OCI-LY7 (cell line): ENCODE results near the gene GPRC5C. TPM values are rescaled to one million over a fixed set of nuclear protein-coding genes. Genes with fewer than 3 reads are reported as not detected.

Experiments used
- BruUV-seq: library from RNA; stranded (reverse); fragments of 400-500 nt; replicated peaks from 2 replicates; lab custom pipeline; 2021; lab: Mats Ljungman, UMichigan
- CTCF ChIA-PET: fragments of 300-600 bp; sonication (Branson Sonifier 250); formaldehyde crosslinking; loops from one replicate; lab custom pipeline; 2022; ENCODE audit warnings: antibody characterized with exemption; ENCODE audit not compliant: unreplicated experiment; lab: Charles Lee
- POLR2A ChIA-PET: fragments of 300-600 bp; sonication (Branson Sonifier 250); formaldehyde crosslinking; loops from one replicate; lab custom pipeline; 2022; ENCODE audit warnings: antibody characterized with exemption; lab: Charles Lee
- DNase-seq: peaks from one replicate; pipeline ENCODE4 v3.0.0-alpha.2; 2015; ENCODE audit warnings: low spot score
- H2AFZ ChIP-seq: fragments of 200-600 bp; sonication (generic), shearing (Covaris generic); 2 replicates; pipeline ENCODE4 v1.6.1; 2014; ENCODE audit warnings: mild to moderate bottlenecking, antibody characterized with exemption, low read length, moderate library complexity
- H3K27ac ChIP-seq: fragments of 200-600 bp; sonication (generic); 2 replicates; pipeline ENCODE4 v1.5.1; 2014; ENCODE audit warnings: mixed run types, low read depth, mild to moderate bottlenecking, moderate library complexity, low read length, inconsistent platforms; ENCODE audit not compliant: poor library complexity, severe bottlenecking
- H3K36me3 ChIP-seq: fragments of 200-600 bp; sonication (generic); 2 replicates; pipeline ENCODE4 v1.6.1; 2014; ENCODE audit warnings: mild to moderate bottlenecking, antibody characterized with exemption, low read length, moderate library complexity, mixed read lengths; ENCODE audit not compliant: insufficient read depth
- H3K4me1 ChIP-seq: fragments of 200-600 bp; sonication (generic); 2 replicates; pipeline ENCODE4 v1.5.1; 2014; ENCODE audit warnings: mild to moderate bottlenecking, low read length; ENCODE audit not compliant: insufficient read depth, poor library complexity, severe bottlenecking
- H3K4me2 ChIP-seq: fragments of 200-600 bp; sonication (generic); 2 replicates; pipeline ENCODE4 v1.6.1; 2014; ENCODE audit warnings: mild to moderate bottlenecking, low read length
- H3K4me3 ChIP-seq: fragments of 200-600 bp; sonication (generic); 2 replicates; pipeline ENCODE4 v1.5.1; 2014; ENCODE audit warnings: mild to moderate bottlenecking, low read depth, low read length; ENCODE audit not compliant: poor library complexity, severe bottlenecking
- H3K79me2 ChIP-seq: fragments of 200-600 bp; sonication (generic); 2 replicates; pipeline ENCODE4 v1.6.1; 2016; ENCODE audit warnings: low read depth, mild to moderate bottlenecking, low read length, moderate library complexity, mixed read lengths; ENCODE audit not compliant: insufficient read depth
- H3K9me2 ChIP-seq: fragments of 200-600 bp; sonication (generic); 2 replicates; pipeline ENCODE4 v1.6.1; 2016; ENCODE audit warnings: mild to moderate bottlenecking, low read length, mixed read lengths; ENCODE audit not compliant: insufficient read depth
- H3K9me3 ChIP-seq: fragments of 200-600 bp; sonication (generic); 2 replicates; pipeline ENCODE4 v1.6.1; 2014; ENCODE audit warnings: mild to moderate bottlenecking, mixed run types, low read length, mixed read lengths
- H4K20me1 ChIP-seq: fragments of 200-600 bp; sonication (generic); 2 replicates; pipeline ENCODE4 v1.6.1; 2014; ENCODE audit warnings: mild to moderate bottlenecking, antibody characterized with exemption, low read length, moderate library complexity, mixed read lengths; ENCODE audit not compliant: insufficient read depth
- EZH2phosphoT487 ChIP-seq: fragments of 200-600 bp; sonication (generic); IDR thresholded peaks from 2 replicates; pipeline ENCODE4 v1.6.1; 2018; ENCODE audit warnings: low read depth, borderline replicate concordance, mild to moderate bottlenecking, mixed run types, antibody characterized with exemption, low read length, moderate library complexity, mixed read lengths
- intact Hi-C: fragments of 100-400 bp; cut with micrococcal nuclease; formaldehyde crosslinking; loops from one replicate; pipeline ENCODE4 v1.10.0; 2022; ENCODE audit not compliant: unreplicated experiment
- total RNA-seq, 2 experiments: library from RNA; depleted of rRNA in 1 of 2; stranded (reverse); fragments of >200 nt in 1 of 2; shearing (Covaris generic) in 1 of 2; gene quantifications; 2 replicates each; pipeline ENCODE4 v1.2.3, GENCODE V29; 2014 to 2022
- TF ChIP-seq, protein P1 (sequence below): fragments of 200-600 bp; sonication (generic); conservative IDR thresholded peaks from 2 replicates; pipeline ENCODE4 v1.5.1; 2014; ENCODE audit warnings: mild to moderate bottlenecking, antibody characterized with exemption, low read length, moderate library complexity, mixed read lengths

The GPRC5C gene
- total RNA-seq, 2 experiments from 2014 or later: 1.1 to 19.5 TPM

DNA sequence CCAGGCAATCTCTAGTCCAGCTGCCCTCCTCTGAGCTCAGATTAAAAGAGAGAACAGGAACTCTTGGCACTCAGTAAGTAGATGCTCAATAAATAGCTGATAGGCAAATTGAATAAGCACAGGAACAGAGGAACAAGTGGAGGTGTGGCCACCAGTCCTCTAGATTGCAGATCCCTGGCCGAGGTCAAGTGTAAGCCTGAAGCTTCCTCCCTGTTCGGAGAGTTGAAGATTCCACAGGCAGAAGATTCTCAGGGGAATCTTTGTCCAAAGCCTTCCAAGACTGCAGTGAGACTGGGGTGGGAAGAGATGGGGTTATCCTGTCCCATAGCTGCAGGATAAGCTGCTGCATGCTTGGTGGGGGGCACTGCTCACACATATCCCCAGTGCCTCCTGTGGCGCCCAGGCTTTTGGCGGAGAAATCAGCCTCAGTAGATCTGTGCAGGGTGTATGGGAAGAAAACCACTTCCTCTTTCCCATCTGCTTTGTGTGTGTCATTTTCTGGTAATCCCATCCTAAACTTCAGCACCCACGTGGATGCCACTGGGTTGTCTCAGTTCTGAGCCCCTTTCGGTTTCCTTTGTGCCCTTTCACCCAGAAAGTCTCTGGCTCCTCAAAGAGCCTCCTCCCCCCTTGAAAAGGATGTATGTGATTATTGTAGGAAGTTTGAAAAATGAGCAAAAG, 46.7 kb downstream of the GPRC5C start:
- Histone ChIP-seq H3K27ac (no peak overlapping the region), H4K20me1 (no peaks in the 10 kb centered on the region), H3K4me2 (peak overlapping the region; percentile 38), H3K9me2 (no peaks in the 10 kb centered on the region), H3K4me1 (peaks cover 34% of the 10 kb centered on the region), H2AFZ (peak overlapping the region; percentile 1; the same call in 1 of the 2 replicates), H3K9me3 (peaks cover 17% of the 10 kb centered on the region), H3K36me3 (peaks cover 22% of the 10 kb centered on the region), H3K4me3 (no peak overlapping the region), H3K79me2 (no peaks in the 10 kb centered on the region)
- no peak for TF ChIP-seq EZH2phosphoT487
- TF ChIP-seq, protein P1, sequence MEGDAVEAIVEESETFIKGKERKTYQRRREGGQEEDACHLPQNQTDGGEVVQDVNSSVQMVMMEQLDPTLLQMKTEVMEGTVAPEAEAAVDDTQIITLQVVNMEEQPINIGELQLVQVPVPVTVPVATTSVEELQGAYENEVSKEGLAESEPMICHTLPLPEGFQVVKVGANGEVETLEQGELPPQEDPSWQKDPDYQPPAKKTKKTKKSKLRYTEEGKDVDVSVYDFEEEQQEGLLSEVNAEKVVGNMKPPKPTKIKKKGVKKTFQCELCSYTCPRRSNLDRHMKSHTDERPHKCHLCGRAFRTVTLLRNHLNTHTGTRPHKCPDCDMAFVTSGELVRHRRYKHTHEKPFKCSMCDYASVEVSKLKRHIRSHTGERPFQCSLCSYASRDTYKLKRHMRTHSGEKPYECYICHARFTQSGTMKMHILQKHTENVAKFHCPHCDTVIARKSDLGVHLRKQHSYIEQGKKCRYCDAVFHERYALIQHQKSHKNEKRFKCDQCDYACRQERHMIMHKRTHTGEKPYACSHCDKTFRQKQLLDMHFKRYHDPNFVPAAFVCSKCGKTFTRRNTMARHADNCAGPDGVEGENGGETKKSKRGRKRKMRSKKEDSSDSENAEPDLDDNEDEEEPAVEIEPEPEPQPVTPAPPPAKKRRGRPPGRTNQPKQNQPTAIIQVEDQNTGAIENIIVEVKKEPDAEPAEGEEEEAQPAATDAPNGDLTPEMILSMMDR: no peak
- peak; percentile 40 for DNase-seq
- CTCF ChIA-PET: no interaction called here
- no TSS peak for BruUV-seq
- intact Hi-C loops: no loop called here
- POLR2A ChIA-PET: interaction anchor here (0.8 to 1.2 kb wide), 3 partner anchors 12 to 99 kb away, joined by 3 to 4 read pairs (median 3); partner anchors contain the start of gene CD300A

DNA sequence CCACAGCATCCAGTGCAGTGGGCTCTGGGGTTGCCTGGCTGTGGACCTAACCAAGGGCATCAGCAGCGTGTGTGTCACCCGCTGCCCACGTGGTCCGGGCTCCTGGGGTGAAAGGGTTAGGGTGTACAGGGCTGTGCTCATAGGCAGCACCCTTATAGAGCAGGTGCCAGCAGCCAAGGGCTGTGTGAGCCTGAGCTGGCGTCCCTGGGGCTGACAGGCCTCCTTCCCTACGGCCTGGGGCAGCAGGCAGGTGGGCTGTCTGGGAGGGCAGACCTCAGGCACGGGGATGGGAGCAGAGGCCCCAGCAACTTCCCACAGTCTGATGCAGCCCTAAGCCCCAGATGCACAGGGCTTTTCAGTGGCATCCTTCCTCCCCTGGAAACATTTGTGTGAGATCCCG, 48.4 kb downstream of the GPRC5C start:
- H3K9me2 ChIP-seq: no peaks in the 10 kb centered on the region
- TF ChIP-seq, protein P1: no peak
- CTCF ChIA-PET: interaction anchor here (0.6 kb wide), 1 partner anchor 77 kb away, joined by 9 read pairs; no protein-coding TSS in a partner anchor
- no peak overlapping the region for H3K4me3 ChIP-seq
- H2AFZ ChIP-seq: no peak overlapping the region
- no peak overlapping the region for H3K4me2 ChIP-seq
- peaks cover 10% of the 10 kb centered on the region for H3K9me3 ChIP-seq
- H3K36me3 ChIP-seq: peaks cover 14% of the 10 kb centered on the region
- intact Hi-C loops: no loop called here
- no peaks in the 10 kb centered on the region for H4K20me1 ChIP-seq
- H3K79me2 ChIP-seq: no peaks in the 10 kb centered on the region
- peaks cover 19% of the 10 kb centered on the region for H3K4me1 ChIP-seq
- POLR2A ChIA-PET: no interaction called here
- no TSS peak for BruUV-seq
- DNase-seq: no peak
- H3K27ac ChIP-seq: no peak overlapping the region

DNA sequence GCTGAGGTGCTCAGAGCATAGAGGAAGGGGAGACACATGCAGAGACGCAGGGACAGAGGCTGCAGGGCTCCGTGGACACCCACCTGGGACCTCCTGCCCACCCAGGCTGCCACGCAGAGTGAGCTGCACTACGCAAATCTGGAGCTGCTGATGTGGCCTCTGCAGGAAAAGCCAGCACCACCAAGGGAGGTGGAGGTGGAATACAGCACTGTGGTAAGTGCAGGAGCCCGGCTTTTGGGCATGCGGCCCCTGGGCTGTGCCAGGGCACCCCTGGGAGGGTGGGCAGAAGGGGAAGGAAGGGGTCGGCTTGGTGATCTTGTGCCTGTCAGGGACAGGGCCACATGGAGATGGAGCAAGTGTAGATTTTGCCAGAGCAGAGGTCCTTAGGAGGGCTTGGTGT, 49.7 kb downstream of the GPRC5C start:
- Histone ChIP-seq H3K36me3 (peaks cover under 1% of the 10 kb centered on the region; the same call in 1 of the 2 replicates), H3K4me1 (peaks cover 19% of the 10 kb centered on the region), H2AFZ (no peak overlapping the region), H3K9me2 (no peaks in the 10 kb centered on the region), H3K9me3 (no peaks in the 10 kb centered on the region), H3K79me2 (no peaks in the 10 kb centered on the region), H4K20me1 (no peaks in the 10 kb centered on the region), H3K4me3 (no peak overlapping the region), H3K27ac (no peak overlapping the region), H3K4me2 (no peak overlapping the region)
- intact Hi-C loops: no loop called here
- POLR2A ChIA-PET: no interaction called here
- CTCF ChIA-PET: no interaction called here
- no TSS peak for BruUV-seq
- no peak for DNase-seq
- TF ChIP-seq EZH2phosphoT487: no peak
- TF ChIP-seq, protein P1: no peak
